Melanocyte of skin (primary cell): ENCODE results near the gene BRPF3. TPM values are rescaled to one million over a fixed set of nuclear protein-coding genes. Genes with fewer than 3 reads are reported as not detected.

Source experiments
- total RNA-seq, 2 donors: library from RNA; depleted of rRNA; stranded (reverse); fragments of >200 nt; gene quantifications; 2 replicates each; pipeline ENCODE4 v1.2.3, GENCODE V29; 2012

BRPF3 gene
- total RNA-seq: 10 to 100 TPM; 12.4 to 13.3 TPM

DNA sequence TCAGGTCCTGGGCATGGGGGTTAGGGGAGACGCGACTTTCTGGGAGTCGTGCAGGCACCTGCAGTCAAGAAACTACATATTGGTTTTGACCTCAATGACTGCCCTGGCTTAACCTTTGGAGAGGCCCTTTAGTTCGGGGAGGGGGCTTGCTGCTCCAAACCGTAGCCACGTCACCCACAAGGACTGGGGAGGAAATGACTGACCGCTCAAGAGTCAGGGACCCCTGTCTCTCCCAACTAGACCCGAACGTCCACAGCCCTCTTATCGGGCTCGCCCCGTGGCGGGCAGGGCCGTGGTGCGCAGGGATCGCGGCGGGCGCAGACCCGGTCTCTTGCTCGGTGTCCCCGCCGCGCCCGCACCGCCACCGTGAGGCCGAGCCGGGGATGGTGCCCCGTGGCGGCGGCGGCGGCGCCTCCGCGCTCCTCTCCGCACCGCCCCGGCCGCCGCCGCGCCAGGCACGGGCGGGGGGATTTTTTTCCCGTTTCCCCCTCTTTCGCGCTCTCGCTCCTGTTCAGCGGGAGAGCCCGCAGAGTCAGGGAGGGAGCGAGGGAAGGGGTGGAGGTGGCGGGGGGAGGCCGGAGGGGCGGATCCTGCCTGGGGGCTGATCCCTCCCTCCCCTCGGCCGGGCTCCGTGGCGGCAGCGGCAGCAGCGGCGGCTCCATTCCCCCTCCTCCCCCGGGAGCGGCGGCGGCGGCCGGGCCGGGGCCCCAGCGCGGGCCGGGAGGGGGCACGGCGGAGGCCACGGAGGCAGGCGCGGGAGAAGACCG, at the start of gene BRPF3:
Gene BRPF3, plus strand, starts transcription at position 632 of the 767 bp plus-strand sequence. CDS start 3,579 bp downstream, outside the sequence.

DNA sequence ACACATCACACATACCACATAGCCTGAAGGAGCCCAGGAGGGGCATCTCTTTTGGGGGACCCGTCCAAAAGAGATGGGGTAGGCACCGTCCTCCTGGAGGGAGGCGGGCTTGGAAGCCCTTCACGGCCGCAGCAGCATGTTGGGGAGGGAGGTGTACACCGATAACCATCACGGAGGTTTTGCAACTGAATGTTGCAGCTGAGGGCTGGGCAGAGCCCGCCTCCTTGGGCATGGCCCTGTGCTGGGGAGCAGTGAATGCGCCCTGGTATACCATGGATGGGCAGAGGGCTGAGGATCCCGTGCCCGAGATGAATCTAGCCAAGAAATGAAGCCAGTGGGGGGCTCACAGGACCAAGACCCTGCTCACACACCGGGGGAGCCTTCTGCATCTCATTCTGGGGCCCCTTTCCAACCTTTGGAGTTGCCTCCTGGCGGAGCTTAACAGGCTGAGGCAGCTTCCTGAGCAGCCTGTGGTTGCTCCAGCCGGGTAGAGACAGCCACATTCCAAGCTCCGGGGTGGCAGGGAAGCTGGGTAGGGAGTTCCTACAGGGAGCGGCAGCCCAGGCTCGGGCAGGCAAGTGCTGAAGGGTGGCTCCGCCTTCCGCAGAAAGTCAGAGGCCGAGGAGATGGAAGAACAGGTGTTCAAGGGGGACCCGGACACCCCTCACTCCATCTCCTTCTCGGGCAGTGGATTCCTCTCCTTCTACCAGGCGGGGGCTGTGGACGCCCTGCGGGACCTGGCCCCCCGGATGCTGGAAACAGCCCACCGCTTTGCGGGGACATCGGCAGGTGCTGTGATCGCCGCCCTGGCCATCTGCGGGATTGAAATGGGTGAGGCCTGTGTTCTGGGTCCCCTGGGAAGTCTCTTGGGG, 73.5 kb downstream of the BRPF3 start, which contains the start of gene PNPLA1:
Gene PNPLA1, plus strand, starts transcription at position 227 of the 872 bp plus-strand sequence. Its CDS starts 400 bp downstream, at position 627.

Other genes starting within 250 kb of the BRPF3 start
- gene SLC26A8, start 172.1 kb upstream of the BRPF3 start, total RNA-seq: under 1 TPM in 1 of 2 donors, not detected in 1; under 0.01 TPM
- 10 to 100 TPM; 59.5 to 69.9 TPM for gene MAPK14, start 168.9 kb upstream of the BRPF3 start, total RNA-seq
- 1 to 10 TPM in 1 of 2 donors, under 1 TPM in 1; 0.34 to 3.3 TPM for gene MAPK13, start 66.2 kb upstream of the BRPF3 start, total RNA-seq
- gene PNPLA1, start 73.3 kb downstream of the BRPF3 start, total RNA-seq: not detected
- under 1 TPM; under 0.01 TPM for gene BNIP5, start 140.1 kb downstream of the BRPF3 start, total RNA-seq
- 1 to 10 TPM; 5.9 to 8.7 TPM for gene ETV7, start 190.9 kb downstream of the BRPF3 start, total RNA-seq
- under 1 TPM; 0.33 to 0.69 TPM for gene PXT1, start 246.1 kb downstream of the BRPF3 start, total RNA-seq
- gene KCTD20, start 246.3 kb downstream of the BRPF3 start, total RNA-seq: 100 to 1,000 TPM in 1 of 2 donors, 10 to 100 TPM in 1; 89.1 to 126 TPM